GM12878 (cell line): ENCODE data around the gene NMUR2. TPM values are rescaled to one million over a fixed set of nuclear protein-coding genes. Genes with fewer than 3 reads are reported as not detected.

Experiments
- ATAC-seq: fragments of 200-7000 bp; cut with Tn5 transposase; 3 replicates; pipeline ENCODE4 v1.9.1; 2020; ENCODE audit warnings: mild to moderate bottlenecking, moderate library complexity
- BruUV-seq: library from RNA; stranded (reverse); fragments of 400-500 nt; replicated peaks from 2 replicates; lab custom pipeline; 2021; lab: Mats Ljungman, UMichigan
- CTCF ChIA-PET: fragments of 300-600 bp; sonication (Branson Sonifier 250); formaldehyde crosslinking; extraction: SDS; loops from one replicate; lab custom pipeline; 2021; ENCODE audit warnings: inconsistent platforms; lab: Yijun Ruan, JAX
- POLR2A ChIA-PET: fragments of 350-600 bp; formaldehyde crosslinking; extraction: SDS; loops from one replicate; lab custom pipeline; 2021; ENCODE audit warnings: inconsistent platforms; lab: Charles Lee
- RAD21 ChIA-PET: fragments of 300-600 bp; sonication (Branson Sonifier 250); formaldehyde crosslinking; loops from one replicate; lab custom pipeline; 2023; ENCODE audit warnings: antibody characterized with exemption; ENCODE audit not compliant: unreplicated experiment; lab: Charles Lee
- SMC1A ChIA-PET: fragments of 300-600 bp; sonication (Branson Sonifier 250); formaldehyde crosslinking; loops from one replicate; lab custom pipeline; 2023; ENCODE audit not compliant: unreplicated experiment, uncharacterized antibody; lab: Charles Lee
- DNase-seq: peaks from one replicate; pipeline ENCODE4 v3.0.0-alpha.2; 2011; ENCODE audit warnings: low read depth, low spot score
- FAIRE-seq: peaks from 3 replicates; lab custom pipeline; 2011; peaks lifted over from hg19 to GRCh38; lab: Jason Lieb, UNC
- H2AFZ ChIP-seq: 2 replicates; pipeline ENCODE4 v1.6.0; 2011; ENCODE audit warnings: low read depth, low read length, control low read depth; ENCODE audit not compliant: control insufficient read depth
- H3K27ac ChIP-seq: 2 replicates; pipeline ENCODE4 v1.5.1; 2011; ENCODE audit warnings: control low read depth; ENCODE audit not compliant: control insufficient read depth, insufficient read depth
- H3K27me3 ChIP-seq, 2 experiments: replicated peaks in 1 of 2; 2 replicates each; pipeline versions ENCODE4 v1.6.0 to v1.6.1; 2011; ENCODE audit warnings: low read length in 1 of 2; ENCODE audit not compliant: control insufficient read depth in 2 of 2, insufficient read depth in 2 of 2
- H3K36me3 ChIP-seq, 2 experiments: 2 replicates each; pipeline ENCODE4 v1.5.1; 2011; ENCODE audit warnings: low read length in 1 of 2; ENCODE audit not compliant: control insufficient read depth in 2 of 2, insufficient read depth in 2 of 2
- H3K4me1 ChIP-seq: 2 replicates; pipeline ENCODE4 v1.6.1; 2011; ENCODE audit warnings: mild to moderate bottlenecking, low read length, moderate library complexity, mixed read lengths; ENCODE audit not compliant: control insufficient read depth, insufficient read depth
- H3K4me2 ChIP-seq: 2 replicates; pipeline ENCODE4 v1.6.0; 2011; ENCODE audit warnings: control low read depth; ENCODE audit not compliant: control insufficient read depth, insufficient read depth
- H3K4me3 ChIP-seq: fragments of 200-600 bp; sonication (generic); 2 replicates; pipeline ENCODE4 v1.5.1; 2016
- H3K79me2 ChIP-seq: 2 replicates; pipeline ENCODE4 v1.6.0; 2011; ENCODE audit warnings: low read length; ENCODE audit not compliant: control insufficient read depth, insufficient read depth
- H3K9ac ChIP-seq: 2 replicates; pipeline ENCODE4 v1.8.0; 2011; ENCODE audit warnings: low read length, control low read depth, mixed read lengths; ENCODE audit not compliant: control insufficient read depth, insufficient read depth
- H3K9me3 ChIP-seq: replicated peaks from 3 replicates; pipeline ENCODE4 v1.5.1; 2011; ENCODE audit warnings: mild to moderate bottlenecking, low read length; ENCODE audit not compliant: control insufficient read depth, insufficient read depth
- H4K20me1 ChIP-seq: 2 replicates; pipeline ENCODE4 v1.6.0; 2011; ENCODE audit not compliant: control insufficient read depth, insufficient read depth
- BHLHE40 ChIP-seq, 2 experiments: fragments of 450-650 bp in 1 of 2; IDR thresholded peaks; 2 replicates each; pipeline ENCODE4 v1.6.1; 2011 to 2017; ENCODE audit warnings: low read depth in 2 of 2, borderline replicate concordance in 1 of 2, improper control_type of control experiment in 1 of 2, low read length in 1 of 2, mild to moderate bottlenecking in 1 of 2
- CTCF ChIP-seq, 3 experiments: IDR thresholded peaks in 2 of 3; conservative IDR thresholded peaks in 1 of 3; 2 replicates each; pipeline ENCODE4 v1.5.1; 2011; ENCODE audit warnings: low read depth in 3 of 3, low read length in 3 of 3, mild to moderate bottlenecking in 3 of 3, control low read depth in 2 of 3, moderate library complexity in 2 of 3, inconsistent platforms in 1 of 3, mixed read lengths in 1 of 3; ENCODE audit not compliant: control insufficient read depth in 2 of 3, insufficient read depth in 1 of 3; ENCODE audit errors: extremely low read depth in 1 of 3
- DPF2 ChIP-seq: fragments of 450-650 bp; IDR thresholded peaks from 2 replicates; pipeline ENCODE4 v1.6.1; 2017; ENCODE audit warnings: mild to moderate bottlenecking
- EGR1 ChIP-seq, 2 experiments: IDR thresholded peaks; 1 replicate in 1 of 2; 2 replicates in 1 of 2; pipeline ENCODE4 v1.6.1; 2011 to 2012; ENCODE audit warnings: low read depth in 2 of 2, low read length in 2 of 2, borderline replicate concordance in 1 of 2, mild to moderate bottlenecking in 1 of 2, moderate library complexity in 1 of 2
- EP300 ChIP-seq, 2 experiments: fragments of 150-350 bp in 1 of 2; IDR thresholded peaks; 2 replicates each; pipeline ENCODE4 v1.6.1; 2011 to 2012; ENCODE audit warnings: low read depth in 2 of 2, low read length in 2 of 2, borderline replicate concordance in 1 of 2, improper control_type of control experiment in 1 of 2, inconsistent platforms in 1 of 2; ENCODE audit not compliant: control insufficient read depth in 1 of 2
- HDGF ChIP-seq: fragments of 450-650 bp; IDR thresholded peaks from 2 replicates; pipeline ENCODE4 v1.6.1; 2016; ENCODE audit warnings: antibody characterized with exemption
- HSF1 ChIP-seq: fragments of 150-350 bp; IDR thresholded peaks from 2 replicates; pipeline ENCODE4 v1.6.1; 2014; ENCODE audit warnings: mild to moderate bottlenecking, low read depth, low read length
- IKZF2 ChIP-seq, 2 experiments: fragments of 450-650 bp; IDR thresholded peaks; 2 replicates each; pipeline ENCODE4 v1.6.1; 2017; ENCODE audit warnings: mild to moderate bottlenecking in 2 of 2, moderate library complexity in 2 of 2
- KDM1A ChIP-seq: fragments of 200-600 bp; sonication (generic); IDR thresholded peaks from 2 replicates; pipeline ENCODE4 v1.6.1; 2016; ENCODE audit warnings: borderline replicate concordance
- KLF5 ChIP-seq: fragments of 450-650 bp; IDR thresholded peaks from 2 replicates; pipeline ENCODE4 v1.6.1; 2014; ENCODE audit warnings: mild to moderate bottlenecking; ENCODE audit not compliant: partially characterized antibody
- POLR2AphosphoS5 ChIP-seq: IDR thresholded peaks from 2 replicates; pipeline ENCODE4 v1.6.1; 2011; ENCODE audit warnings: mild to moderate bottlenecking, low read length, inconsistent platforms
- SIN3A ChIP-seq: IDR thresholded peaks from 2 replicates; pipeline ENCODE4 v1.6.1; 2012; ENCODE audit warnings: low read depth, low read length, improper control_type of control experiment
- SIX5 ChIP-seq: IDR thresholded peaks from 2 replicates; pipeline ENCODE4 v1.6.1; 2011; ENCODE audit warnings: mild to moderate bottlenecking, low read depth, low read length, moderate library complexity; ENCODE audit not compliant: severe bottlenecking
- SPI1 ChIP-seq: IDR thresholded peaks from 2 replicates; pipeline ENCODE4 v1.6.1; 2011; ENCODE audit warnings: low read depth, mild to moderate bottlenecking, low read length, moderate library complexity, borderline replicate concordance; ENCODE audit not compliant: insufficient read depth
- SREBF2 ChIP-seq: IDR thresholded peaks from 2 replicates; pipeline ENCODE4 v1.6.1; 2012; ENCODE audit warnings: mild to moderate bottlenecking, low read length
- TCF12 ChIP-seq: IDR thresholded peaks from 2 replicates; pipeline ENCODE4 v1.6.1; 2011; ENCODE audit warnings: low read depth, mild to moderate bottlenecking, low read length
- ZNF207 ChIP-seq: fragments of 450-650 bp; IDR thresholded peaks from 2 replicates; pipeline ENCODE4 v1.6.1; 2014; ENCODE audit warnings: antibody characterized with exemption, mild to moderate bottlenecking, borderline replicate concordance
- ZNF24 ChIP-seq: fragments of 450-650 bp; IDR thresholded peaks from 2 replicates; pipeline ENCODE4 v1.6.1; 2017; ENCODE audit warnings: antibody characterized with exemption, mild to moderate bottlenecking
- WGBS: methylation state at CpG from one replicate; pipeline ENCODE4 v1.1.6; 2016; ENCODE audit warnings: low lambda C conversion rate; ENCODE audit not compliant: insufficient replicate concordance, insufficient coverage; ENCODE audit errors: missing lambda C conversion rate; 5-methylcytosine and 5-hydroxymethylcytosine counted together
- in situ Hi-C: fragments of 300-500 bp; cut with MboI; formaldehyde crosslinking; loops from 9 replicates; pipeline ENCODE4 v1.14.3; 2018; ENCODE audit warnings: mixed read lengths
- intact Hi-C: fragments of 100-400 bp; cut with micrococcal nuclease; formaldehyde crosslinking; loops from one replicate; pipeline ENCODE4 v1.14.2; 2022; ENCODE audit not compliant: unreplicated experiment
- polyA plus RNA-seq, 11 experiments: library from polyadenylated mRNA; depleted of rRNA in 4 of 11; unstranded in 6 of 11; stranded (reverse) in 5 of 11; fragments of >200 nt; fragmentation: Nextera tagmentation in 4 of 11; fragmentation: Illumina TruSeq in 1 of 11; extraction: Ambion mirVana in 4 of 11; extraction: Trizol in 1 of 11; gene quantifications; 1 replicate in 1 of 11; 2 replicates in 10 of 11; pipeline versions ENCODE4 v1.2.1 to v1.2.3, GENCODE V29; 2011 to 2016; ENCODE audit warnings: inconsistent platforms in 2 of 11, missing spikeins in 2 of 11, low read depth in 1 of 11
- total RNA-seq, 4 experiments: library from RNA; depleted of rRNA in 3 of 4; stranded (reverse); fragments of >200 nt in 3 of 4; fragmentation: Illumina TruSeq in 1 of 4; extraction: Trizol in 1 of 4; gene quantifications; 2 replicates each; pipeline versions ENCODE4 v1.2.1 to v1.2.3, GENCODE V29; 2013 to 2021
- TF ChIP-seq, protein P1 (sequence below): fragments of 450-650 bp; IDR thresholded peaks from 2 replicates; pipeline ENCODE4 v1.6.1; 2016; ENCODE audit warnings: mild to moderate bottlenecking

NMUR2 gene
- total and polyA plus RNA-seq, 10 of the 15 experiments (the other 5 are each of a cell fraction or from before 2014, with no cell fraction given) = 0.06 to 0.11 (median 0.06) TPM; not detected in 7

GRCh38 chr5:152404494-152404893, 585 bp downstream of the NMUR2 start (continued):
- TF ChIP-seq BHLHE40 (IDR thresholded peaks at IDR 0.05; ENCODE audit: borderline replicate concordance in 1 of 2, low read depth in 2 of 2, low read length in 1 of 2) = no peak
- TF ChIP-seq, protein P1, sequence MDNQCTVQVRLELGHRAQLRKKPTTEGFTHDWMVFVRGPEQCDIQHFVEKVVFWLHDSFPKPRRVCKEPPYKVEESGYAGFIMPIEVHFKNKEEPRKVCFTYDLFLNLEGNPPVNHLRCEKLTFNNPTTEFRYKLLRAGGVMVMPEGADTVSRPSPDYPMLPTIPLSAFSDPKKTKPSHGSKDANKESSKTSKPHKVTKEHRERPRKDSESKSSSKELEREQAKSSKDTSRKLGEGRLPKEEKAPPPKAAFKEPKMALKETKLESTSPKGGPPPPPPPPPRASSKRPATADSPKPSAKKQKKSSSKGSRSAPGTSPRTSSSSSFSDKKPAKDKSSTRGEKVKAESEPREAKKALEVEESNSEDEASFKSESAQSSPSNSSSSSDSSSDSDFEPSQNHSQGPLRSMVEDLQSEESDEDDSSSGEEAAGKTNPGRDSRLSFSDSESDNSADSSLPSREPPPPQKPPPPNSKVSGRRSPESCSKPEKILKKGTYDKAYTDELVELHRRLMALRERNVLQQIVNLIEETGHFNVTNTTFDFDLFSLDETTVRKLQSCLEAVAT = no peak
- no peak for TF ChIP-seq SPI1
- no peak for TF ChIP-seq CTCF (IDR thresholded peaks at IDR 0.05 in 2 of 3, conservative IDR thresholded peaks at IDR 0.05 in 1 of 3; ENCODE audit: control insufficient read depth in 2 of 3, extremely low read depth in 1 of 3, insufficient read depth in 1 of 3, low read depth in 3 of 3, low read length in 3 of 3)
- TF ChIP-seq KDM1A = no peak
- no peak for TF ChIP-seq TCF12

DNA sequence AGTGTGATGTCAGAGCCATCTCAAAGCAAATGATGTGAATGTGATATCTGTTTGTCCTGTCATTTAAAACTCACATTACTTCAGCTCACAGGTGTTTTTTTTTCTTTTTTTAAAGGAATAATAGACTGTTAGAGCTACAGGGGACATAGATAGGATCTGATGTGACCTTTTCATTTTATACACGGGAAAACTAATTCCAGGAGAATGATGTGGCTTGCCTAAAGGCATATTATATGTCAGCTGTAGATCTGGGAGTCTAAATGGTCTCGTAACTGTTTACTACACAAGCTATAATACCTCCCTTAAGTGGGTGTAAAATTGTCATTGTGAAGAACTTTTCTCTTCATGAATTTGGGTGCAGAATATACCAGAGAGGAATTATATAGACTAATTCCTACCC, 2.0 kb downstream of the NMUR2 start:
- Histone ChIP-seq H3K9ac (no peak overlapping the region), H4K20me1 (no peaks in the 10 kb centered on the region), H3K4me3 (no peak overlapping the region), H2AFZ (no peak overlapping the region), H3K4me1 (no peaks in the 10 kb centered on the region), H3K79me2 (no peaks in the 10 kb centered on the region), H3K27ac (no peak overlapping the region), H3K36me3 (no peaks in the 10 kb centered on the region), H3K9me3 (no peaks in the 10 kb centered on the region), H3K27me3 (no peaks in the 10 kb centered on the region), H3K4me2 (no peak overlapping the region)
- intact Hi-C loops (no loop called here), in situ Hi-C loops (no loop called here)
- no peak for ATAC-seq
- WGBS = 3% methylated on average over 2 of the region's 2 CpGs
- CTCF ChIA-PET = interaction anchor here (1.0 kb wide), 1 partner anchor 260 kb away, joined by 3 read pairs; no protein-coding TSS in a partner anchor
- POLR2A ChIA-PET = no interaction called here
- no TSS peak for BruUV-seq
- no peak for DNase-seq
- SMC1A ChIA-PET = interaction anchor here (0.9 to 1.6 kb wide), 2 partner anchors 8 to 15 kb away, joined by 3 to 5 read pairs; no protein-coding TSS in a partner anchor
- RAD21 ChIA-PET = no interaction called here
- FAIRE-seq = no peak
- no peak for TF ChIP-seq SREBF2
- no peak for TF ChIP-seq EGR1 (IDR thresholded peaks at IDR 0.05; ENCODE audit: borderline replicate concordance in 1 of 2, low read depth in 2 of 2, low read length in 2 of 2)
- no peak for TF ChIP-seq EP300 (IDR thresholded peaks at IDR 0.05; ENCODE audit: borderline replicate concordance in 1 of 2, control insufficient read depth in 1 of 2, low read depth in 2 of 2, low read length in 2 of 2)
- no peak for TF ChIP-seq SIX5
- TF ChIP-seq POLR2AphosphoS5 = no peak
- no peak for TF ChIP-seq IKZF2 (IDR thresholded peaks at IDR 0.05)
- TF ChIP-seq SIN3A = no peak
- no peak for TF ChIP-seq KLF5
- TF ChIP-seq ZNF24 = no peak
- no peak for TF ChIP-seq HDGF
- no peak for TF ChIP-seq ZNF207
- TF ChIP-seq HSF1 = no peak
- TF ChIP-seq DPF2 = no peak
